HepG2 (cell line): ENCODE results near the gene CORO7.
"Not testable (repeated sequence)": the region's sequence is repeated elsewhere in the genome, so short reads cannot be mapped to it uniquely, and the experiment has no call there.

Experiments
- NR2C2 ChIP-seq: sonication (generic); formaldehyde crosslinking; IDR thresholded peaks from 2 replicates; pipeline ENCODE4 v1.4.0; 2020; ENCODE audit warnings: missing genetic modification reagents, mild to moderate bottlenecking, moderate library complexity, borderline replicate concordance
- PAWR ChIP-seq: sonication (generic); formaldehyde crosslinking; IDR thresholded peaks from 2 replicates; pipeline ENCODE4 v1.4.0; 2020; ENCODE audit warnings: missing genetic modification reagents, mild to moderate bottlenecking, borderline replicate concordance
- RXRA ChIP-seq: sonication (generic); formaldehyde crosslinking; IDR thresholded peaks from 2 replicates; pipeline ENCODE4 v1.5.1; 2020; ENCODE audit warnings: missing genetic modification reagents
- TBP ChIP-seq: sonication (generic); formaldehyde crosslinking; IDR thresholded peaks from 2 replicates; pipeline ENCODE4 v1.5.0; 2020; ENCODE audit warnings: missing genetic modification reagents
- ZNF660 ChIP-seq: sonication (generic); formaldehyde crosslinking; IDR thresholded peaks from 2 replicates; pipeline ENCODE4 v1.5.1; 2020; ENCODE audit warnings: mild to moderate bottlenecking, low read depth, missing genetic modification reagents, borderline replicate concordance
- TF ChIP-seq, protein P1 (sequence below): sonication (generic); formaldehyde crosslinking; IDR thresholded peaks from 2 replicates; pipeline ENCODE4 v1.4.0; 2020; ENCODE audit warnings: missing genetic modification reagents, borderline replicate concordance

DNA sequence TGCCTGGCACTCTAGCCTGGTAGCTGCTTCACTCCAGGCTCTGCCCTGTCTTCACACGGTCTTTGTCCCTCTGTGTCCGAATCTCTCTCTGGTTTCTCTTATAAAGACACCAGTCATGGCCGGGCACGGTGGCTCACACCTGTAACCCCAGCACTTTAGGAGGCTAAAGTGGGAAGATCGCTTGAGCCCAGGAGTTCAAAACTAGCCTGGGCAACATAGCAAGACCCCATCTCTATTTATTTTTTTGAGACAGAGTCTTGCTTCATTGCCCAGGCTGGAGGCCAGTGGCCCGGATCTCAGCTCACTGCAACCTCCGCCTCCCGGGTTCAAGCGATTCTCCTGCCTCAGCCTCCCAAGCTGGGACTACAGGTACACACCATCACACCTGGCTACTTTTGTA is 82.7 kb downstream of the CORO7 start:
- TF ChIP-seq NR2C2, PAWR, ZNF660, RXRA, TBP (CRISPR knock-in tag): not testable (repeated sequence)
- TF ChIP-seq, protein P1, sequence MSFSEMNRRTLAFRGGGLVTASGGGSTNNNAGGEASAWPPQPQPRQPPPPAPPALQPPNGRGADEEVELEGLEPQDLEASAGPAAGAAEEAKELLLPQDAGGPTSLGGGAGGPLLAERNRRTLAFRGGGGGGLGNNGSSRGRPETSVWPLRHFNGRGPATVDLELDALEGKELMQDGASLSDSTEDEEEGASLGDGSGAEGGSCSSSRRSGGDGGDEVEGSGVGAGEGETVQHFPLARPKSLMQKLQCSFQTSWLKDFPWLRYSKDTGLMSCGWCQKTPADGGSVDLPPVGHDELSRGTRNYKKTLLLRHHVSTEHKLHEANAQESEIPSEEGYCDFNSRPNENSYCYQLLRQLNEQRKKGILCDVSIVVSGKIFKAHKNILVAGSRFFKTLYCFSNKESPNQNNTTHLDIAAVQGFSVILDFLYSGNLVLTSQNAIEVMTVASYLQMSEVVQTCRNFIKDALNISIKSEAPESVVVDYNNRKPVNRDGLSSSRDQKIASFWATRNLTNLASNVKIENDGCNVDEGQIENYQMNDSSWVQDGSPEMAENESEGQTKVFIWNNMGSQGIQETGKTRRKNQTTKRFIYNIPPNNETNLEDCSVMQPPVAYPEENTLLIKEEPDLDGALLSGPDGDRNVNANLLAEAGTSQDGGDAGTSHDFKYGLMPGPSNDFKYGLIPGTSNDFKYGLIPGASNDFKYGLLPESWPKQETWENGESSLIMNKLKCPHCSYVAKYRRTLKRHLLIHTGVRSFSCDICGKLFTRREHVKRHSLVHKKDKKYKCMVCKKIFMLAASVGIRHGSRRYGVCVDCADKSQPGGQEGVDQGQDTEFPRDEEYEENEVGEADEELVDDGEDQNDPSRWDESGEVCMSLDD (CRISPR knock-in tag) = not testable (repeated sequence)
